Transverse colon (tissue), 4 donors: ENCODE results near the gene PROCA1.

Source experiments
- EP300 ChIP-seq: sonication (generic); formaldehyde crosslinking; IDR thresholded peaks from one replicate; pipeline ENCODE4 v1.6.1; 2017; ENCODE audit warnings: antibody characterized with exemption, low read depth
- POLR2A ChIP-seq: fragments of 450-650 bp; IDR thresholded peaks from one replicate; pipeline ENCODE4 v1.6.1; 2016; ENCODE audit warnings: antibody characterized with exemption, mild to moderate bottlenecking, moderate library complexity
- POLR2AphosphoS5 ChIP-seq, 3 donors: sonication (generic); formaldehyde crosslinking; IDR thresholded peaks; one replicate each; pipeline ENCODE4 v1.6.1; 2016; ENCODE audit warnings: antibody characterized with exemption in 3 of 3
- TF ChIP-seq, protein P1 (sequence below), 5 experiments: fragments of 200-600 bp in 3 of 5; fragments of 450-650 bp in 2 of 5; sonication (generic) in 3 of 5; IDR thresholded peaks; 1 replicate in 2 of 5; 2 replicates in 3 of 5; pipeline ENCODE4 v1.5.1; 2016 to 2017; ENCODE audit warnings: antibody characterized with exemption in 5 of 5, inconsistent platforms in 3 of 5, mild to moderate bottlenecking in 2 of 5, moderate library complexity in 1 of 5

DNA sequence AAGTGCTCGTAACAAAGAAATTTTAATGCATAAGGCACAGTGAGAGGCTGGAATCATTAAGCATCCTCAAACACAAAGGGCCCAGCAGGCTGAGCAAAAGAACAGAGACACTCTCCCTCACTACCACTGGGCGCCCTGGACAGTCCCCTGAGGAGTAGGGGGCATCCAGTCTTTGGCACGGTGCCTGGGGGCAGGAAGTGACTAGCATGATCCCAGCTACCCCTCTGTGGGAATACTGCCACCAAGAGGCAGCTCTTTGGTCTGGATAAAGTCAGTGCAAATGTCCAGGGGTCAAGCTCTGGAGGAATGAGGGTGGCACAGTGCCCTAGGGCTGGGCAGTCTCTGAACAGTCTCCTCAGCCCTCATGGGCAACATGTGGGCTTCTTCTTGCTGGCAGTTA, 2.6 kb upstream of the PROCA1 start:
- TF ChIP-seq POLR2A (no peak), EP300 (no peak), POLR2AphosphoS5 (IDR thresholded peaks at IDR 0.05) (no peak)
- TF ChIP-seq, protein P1, sequence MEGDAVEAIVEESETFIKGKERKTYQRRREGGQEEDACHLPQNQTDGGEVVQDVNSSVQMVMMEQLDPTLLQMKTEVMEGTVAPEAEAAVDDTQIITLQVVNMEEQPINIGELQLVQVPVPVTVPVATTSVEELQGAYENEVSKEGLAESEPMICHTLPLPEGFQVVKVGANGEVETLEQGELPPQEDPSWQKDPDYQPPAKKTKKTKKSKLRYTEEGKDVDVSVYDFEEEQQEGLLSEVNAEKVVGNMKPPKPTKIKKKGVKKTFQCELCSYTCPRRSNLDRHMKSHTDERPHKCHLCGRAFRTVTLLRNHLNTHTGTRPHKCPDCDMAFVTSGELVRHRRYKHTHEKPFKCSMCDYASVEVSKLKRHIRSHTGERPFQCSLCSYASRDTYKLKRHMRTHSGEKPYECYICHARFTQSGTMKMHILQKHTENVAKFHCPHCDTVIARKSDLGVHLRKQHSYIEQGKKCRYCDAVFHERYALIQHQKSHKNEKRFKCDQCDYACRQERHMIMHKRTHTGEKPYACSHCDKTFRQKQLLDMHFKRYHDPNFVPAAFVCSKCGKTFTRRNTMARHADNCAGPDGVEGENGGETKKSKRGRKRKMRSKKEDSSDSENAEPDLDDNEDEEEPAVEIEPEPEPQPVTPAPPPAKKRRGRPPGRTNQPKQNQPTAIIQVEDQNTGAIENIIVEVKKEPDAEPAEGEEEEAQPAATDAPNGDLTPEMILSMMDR (IDR thresholded peaks at IDR 0.05) = no peak
